Fibroblast of lung (primary cell): ENCODE measurements around the gene CABCOCO1. TPM values are rescaled to one million over a fixed set of nuclear protein-coding genes. Genes with fewer than 3 reads are reported as not detected.

Experiments used
- DNase-seq, 2 donors: peaks; one replicate each; pipeline versions ENCODE4 v3.0.0 to v3.0.0-alpha.2; 2010; ENCODE audit warnings: low read depth in 2 of 2
- H2AFZ ChIP-seq: 2 replicates; pipeline ENCODE4 v1.5.1; 2012; ENCODE audit warnings: low read length, control low read depth, inconsistent platforms
- H3K27ac ChIP-seq: 2 replicates; pipeline ENCODE4 v1.5.1; 2011; ENCODE audit warnings: low read length, control low read depth; ENCODE audit not compliant: insufficient read depth
- H3K27me3 ChIP-seq: 2 replicates; pipeline ENCODE4 v1.5.1; 2011; ENCODE audit warnings: mild to moderate bottlenecking, low read length; ENCODE audit not compliant: control insufficient read depth, insufficient read depth
- H3K36me3 ChIP-seq: 2 replicates; pipeline ENCODE4 v1.5.1; 2011; ENCODE audit warnings: low read length; ENCODE audit not compliant: control insufficient read depth, insufficient read depth
- H3K4me1 ChIP-seq: 2 replicates; pipeline ENCODE4 v1.5.1; 2011; ENCODE audit warnings: low read length; ENCODE audit not compliant: control insufficient read depth, insufficient read depth; ENCODE audit errors: extremely low read depth
- H3K4me2 ChIP-seq: 2 replicates; pipeline ENCODE4 v1.5.1; 2011; ENCODE audit warnings: low read length, control low read depth; ENCODE audit not compliant: insufficient read depth; ENCODE audit errors: extremely low read depth
- H3K4me3 ChIP-seq, 4 experiments: fragments of 200-600 bp in 1 of 4; sonication (generic) in 1 of 4; replicated peaks in 1 of 4; 2 replicates each; pipeline ENCODE4 v1.5.1; 2011 to 2016; ENCODE audit warnings: low read length in 4 of 4, low read depth in 3 of 4, mild to moderate bottlenecking in 3 of 4, control low read depth in 2 of 4, inconsistent platforms in 1 of 4, mixed read lengths in 1 of 4; ENCODE audit not compliant: insufficient read depth in 1 of 4; ENCODE audit errors: control extremely low read depth in 1 of 4
- H3K79me2 ChIP-seq: 2 replicates; pipeline ENCODE4 v1.5.1; 2012; ENCODE audit warnings: mild to moderate bottlenecking, low read length, inconsistent platforms; ENCODE audit not compliant: control insufficient read depth, insufficient read depth
- H3K9ac ChIP-seq: 2 replicates; pipeline ENCODE4 v1.5.1; 2011; ENCODE audit warnings: mild to moderate bottlenecking, low read length, control low read depth; ENCODE audit not compliant: insufficient read depth
- H3K9me3 ChIP-seq: 2 replicates; pipeline ENCODE4 v1.5.1; 2012; ENCODE audit warnings: low read depth, low read length; ENCODE audit not compliant: control insufficient read depth, insufficient read depth
- H4K20me1 ChIP-seq: 2 replicates; pipeline ENCODE4 v1.5.1; 2011; ENCODE audit warnings: low read length; ENCODE audit not compliant: control insufficient read depth, insufficient read depth; ENCODE audit errors: extremely low read depth
- EZH2 ChIP-seq: IDR thresholded peaks from 2 replicates; pipeline ENCODE4 v1.5.1; 2012; ENCODE audit warnings: low read length, control low read depth, mild to moderate bottlenecking; ENCODE audit errors: missing control alignments
- polyA plus RNA-seq, 2 donors: library from polyadenylated mRNA; depleted of rRNA in 1 of 2; stranded (reverse) in 1 of 2; unstranded in 1 of 2; fragments of >200 nt; gene quantifications; 2 replicates each; pipeline ENCODE4 v1.2.1, GENCODE V29; 2011 to 2012; ENCODE audit warnings: missing spikeins in 1 of 2
- total RNA-seq: library from RNA; depleted of rRNA; stranded (reverse); fragments of >200 nt; gene quantifications from 2 replicates; pipeline ENCODE4 v1.2.1, GENCODE V29; 2014
- TF ChIP-seq, protein P1 (sequence below), 2 donors: IDR thresholded peaks in 1 of 2; conservative IDR thresholded peaks in 1 of 2; 1 replicate in 1 of 2; 2 replicates in 1 of 2; pipeline ENCODE4 v1.5.1; 2011 to 2012; ENCODE audit warnings: low read length in 2 of 2, control low read depth in 1 of 2, inconsistent platforms in 1 of 2, low read depth in 1 of 2, mild to moderate bottlenecking in 1 of 2

CABCOCO1 gene
- total and polyA plus RNA-seq, 2 donors (not counting 1 experiment from before 2014, with no cell fraction given) = 0.83 to 1.6 TPM

DNA sequence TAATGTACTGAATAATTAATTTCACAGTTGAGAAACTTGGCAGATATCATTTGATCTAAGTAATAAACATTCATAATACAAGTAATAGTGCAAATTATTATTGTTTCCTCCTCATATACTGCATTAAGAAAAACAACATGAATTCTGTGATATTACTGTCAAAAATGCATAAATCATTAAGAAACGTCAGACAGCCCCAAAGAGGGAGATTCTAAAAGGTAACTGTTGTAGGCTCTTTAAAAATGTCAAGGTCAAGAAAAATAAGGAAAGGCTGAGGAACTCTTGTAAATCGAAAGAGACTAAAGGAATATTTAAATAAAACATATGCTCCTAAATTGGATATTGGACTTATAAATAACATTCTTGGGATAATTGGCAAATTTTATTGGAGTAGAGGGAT, 67.9 kb downstream of the CABCOCO1 start:
- no peak for DNase-seq
- no peaks in the 10 kb centered on the region for H3K9me3 ChIP-seq
- no peaks in the 10 kb centered on the region for H3K27me3 ChIP-seq
- no peak overlapping the region for H3K9ac ChIP-seq
- H4K20me1 ChIP-seq = no peaks in the 10 kb centered on the region
- H3K4me1 ChIP-seq = no peaks in the 10 kb centered on the region
- H3K27ac ChIP-seq = no peak overlapping the region
- H2AFZ ChIP-seq = no peak overlapping the region
- H3K4me3 ChIP-seq = no peak overlapping the region
- H3K36me3 ChIP-seq = no peaks in the 10 kb centered on the region
- H3K4me2 ChIP-seq = no peak overlapping the region
- TF ChIP-seq EZH2 = no peak
- TF ChIP-seq, protein P1, sequence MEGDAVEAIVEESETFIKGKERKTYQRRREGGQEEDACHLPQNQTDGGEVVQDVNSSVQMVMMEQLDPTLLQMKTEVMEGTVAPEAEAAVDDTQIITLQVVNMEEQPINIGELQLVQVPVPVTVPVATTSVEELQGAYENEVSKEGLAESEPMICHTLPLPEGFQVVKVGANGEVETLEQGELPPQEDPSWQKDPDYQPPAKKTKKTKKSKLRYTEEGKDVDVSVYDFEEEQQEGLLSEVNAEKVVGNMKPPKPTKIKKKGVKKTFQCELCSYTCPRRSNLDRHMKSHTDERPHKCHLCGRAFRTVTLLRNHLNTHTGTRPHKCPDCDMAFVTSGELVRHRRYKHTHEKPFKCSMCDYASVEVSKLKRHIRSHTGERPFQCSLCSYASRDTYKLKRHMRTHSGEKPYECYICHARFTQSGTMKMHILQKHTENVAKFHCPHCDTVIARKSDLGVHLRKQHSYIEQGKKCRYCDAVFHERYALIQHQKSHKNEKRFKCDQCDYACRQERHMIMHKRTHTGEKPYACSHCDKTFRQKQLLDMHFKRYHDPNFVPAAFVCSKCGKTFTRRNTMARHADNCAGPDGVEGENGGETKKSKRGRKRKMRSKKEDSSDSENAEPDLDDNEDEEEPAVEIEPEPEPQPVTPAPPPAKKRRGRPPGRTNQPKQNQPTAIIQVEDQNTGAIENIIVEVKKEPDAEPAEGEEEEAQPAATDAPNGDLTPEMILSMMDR (conservative IDR thresholded peaks at IDR 0.05 in 1 of 2, IDR thresholded peaks at IDR 0.05 in 1 of 2; ENCODE audit: low read depth in 1 of 2, low read length in 2 of 2) = no peak
- no peaks in the 10 kb centered on the region for H3K79me2 ChIP-seq

DNA sequence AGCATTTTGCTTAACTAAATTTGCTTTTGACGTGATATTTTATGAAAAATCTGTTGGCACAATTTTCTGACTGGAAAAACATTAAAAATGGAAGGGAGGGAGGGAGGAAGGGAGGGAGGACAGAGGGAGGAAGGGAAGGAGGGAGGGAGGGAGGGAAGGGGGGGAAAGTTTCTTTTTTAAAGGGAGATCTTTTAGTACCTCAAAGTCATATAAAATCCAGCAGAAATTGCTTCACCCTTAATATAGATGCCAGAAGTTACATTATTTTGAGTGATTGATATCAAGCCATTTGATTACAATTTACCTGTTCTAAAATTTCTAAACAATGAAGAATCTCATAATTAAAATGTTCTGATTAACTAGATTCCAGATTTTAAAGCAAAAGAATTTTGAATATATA, 68.9 kb downstream of the CABCOCO1 start:
- no peaks in the 10 kb centered on the region for H3K79me2 ChIP-seq
- no peak overlapping the region for H3K27ac ChIP-seq
- H4K20me1 ChIP-seq = no peaks in the 10 kb centered on the region
- no peaks in the 10 kb centered on the region for H3K4me1 ChIP-seq
- no peak overlapping the region for H3K4me2 ChIP-seq
- no peaks in the 10 kb centered on the region for H3K9me3 ChIP-seq
- TF ChIP-seq, protein P1 (conservative IDR thresholded peaks at IDR 0.05 in 1 of 2, IDR thresholded peaks at IDR 0.05 in 1 of 2; ENCODE audit: low read depth in 1 of 2, low read length in 2 of 2) = no peak
- TF ChIP-seq EZH2 = no peak
- no peaks in the 10 kb centered on the region for H3K27me3 ChIP-seq
- no peak overlapping the region for H3K9ac ChIP-seq
- H3K4me3 ChIP-seq = no peak overlapping the region
- H3K36me3 ChIP-seq = no peaks in the 10 kb centered on the region
- H2AFZ ChIP-seq = no peak overlapping the region
- DNase-seq = no peak

DNA sequence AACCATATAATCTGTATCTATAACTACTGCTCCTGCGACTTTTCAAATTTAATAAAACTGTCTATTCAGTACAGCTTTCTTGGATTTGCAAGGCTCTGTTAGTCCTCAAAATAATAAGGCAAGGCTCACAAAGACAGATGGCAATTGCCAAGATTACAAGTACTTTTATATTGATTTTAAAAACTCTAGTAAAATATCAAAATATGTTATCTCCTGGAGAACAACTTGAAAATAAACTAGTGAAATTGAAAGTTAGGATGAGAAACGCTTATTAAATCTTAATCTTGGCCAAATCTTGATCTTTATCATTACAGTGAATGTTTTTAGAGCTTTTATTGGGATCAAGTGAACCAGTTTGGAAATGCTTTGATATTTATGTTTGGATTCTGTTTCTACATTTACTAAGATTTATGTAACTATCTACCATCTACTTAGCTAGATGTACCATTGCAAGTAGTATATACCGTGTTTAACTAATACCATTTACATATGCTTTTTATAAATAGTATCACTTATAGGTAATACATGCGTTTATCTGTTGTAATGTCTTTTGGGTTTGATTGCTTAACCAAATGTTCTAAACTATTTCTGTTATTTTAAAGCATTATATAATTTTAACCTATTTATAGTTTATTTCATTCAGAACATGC, 70.0 kb downstream of the CABCOCO1 start:
- Histone ChIP-seq H4K20me1 (no peaks in the 10 kb centered on the region), H3K9me3 (no peaks in the 10 kb centered on the region), H3K4me3 (no peak overlapping the region), H3K79me2 (no peaks in the 10 kb centered on the region), H3K9ac (no peak overlapping the region), H3K27me3 (no peaks in the 10 kb centered on the region), H2AFZ (no peak overlapping the region), H3K4me1 (no peaks in the 10 kb centered on the region), H3K4me2 (no peak overlapping the region), H3K27ac (no peak overlapping the region), H3K36me3 (no peaks in the 10 kb centered on the region)
- DNase-seq = no peak
- TF ChIP-seq, protein P1 (conservative IDR thresholded peaks at IDR 0.05 in 1 of 2, IDR thresholded peaks at IDR 0.05 in 1 of 2; ENCODE audit: low read depth in 1 of 2, low read length in 2 of 2) = no peak
- TF ChIP-seq EZH2 = no peak
